HG02798 (cell line): ENCODE measurements around the gene ITIH1.

Experiments used
- ATAC-seq: cut with Tn5 transposase; IDR thresholded peaks from one replicate; pipeline ENCODE4 v1.9.1; 2021; ENCODE audit warnings: mild to moderate bottlenecking; ENCODE audit not compliant: unreplicated experiment, poor library complexity

ITIH1 gene

GRCh38 chr3:52787672-52788625, 10.6 kb downstream of the ITIH1 start:
- no peak for ATAC-seq

- ATAC-seq = no peak
Observed at GRCh38 chr3:52788890-52789745, 11.7 kb downstream of the ITIH1 start.

- no peak for ATAC-seq
Observed at GRCh38 chr3:52789746-52790040, 12.3 kb downstream of the ITIH1 start.

GRCh38 chr3:52790337-52790736, 12.9 kb downstream of the ITIH1 start:
- ATAC-seq = no peak

- no peak for ATAC-seq
Observed at GRCh38 chr3:52790741-52791140, 13.3 kb downstream of the ITIH1 start.

- no peak for ATAC-seq
Observed at GRCh38 chr3:52791366-52791765, 14.0 kb downstream of the ITIH1 start.

GRCh38 chr3:52791928-52792327, 14.5 kb downstream of the ITIH1 start:
- ATAC-seq = no peak

- ATAC-seq = no peak
Observed at GRCh38 chr3:52792413-52792812, 15.0 kb downstream of the ITIH1 start.

GRCh38 chr3:52792961-52793695, 15.7 kb downstream of the ITIH1 start:
- no peak for ATAC-seq

- no peak for ATAC-seq
Observed at GRCh38 chr3:52793702-52794611, 16.6 kb downstream of the ITIH1 start.

- ATAC-seq = no peak
Observed at GRCh38 chr3:52794612-52795099, 17.3 kb downstream of the ITIH1 start, which contains the start of gene ITIH3. Gene ITIH3 (plus strand): TSS chr3:52794796. CDS start chr3:52794804, 8 bp downstream.

- ATAC-seq = no peak
Observed at GRCh38 chr3:52795298-52795900, 18.0 kb downstream of the ITIH1 start.

GRCh38 chr3:52796411-52796810, 19.0 kb downstream of the ITIH1 start:
- no peak for ATAC-seq

- ATAC-seq = no peak
Observed at GRCh38 chr3:52798376-52798977, 21.1 kb downstream of the ITIH1 start.

GRCh38 chr3:52798978-52799476, 21.6 kb downstream of the ITIH1 start:
- ATAC-seq = no peak

GRCh38 chr3:52800079-52800478, 22.7 kb downstream of the ITIH1 start:
- ATAC-seq = no peak

GRCh38 chr3:52801839-52802238, 24.4 kb downstream of the ITIH1 start:
- no peak for ATAC-seq

- no peak for ATAC-seq
Observed at GRCh38 chr3:52805270-52806039, 28.1 kb downstream of the ITIH1 start.
